DND-41 (cell line): ENCODE results near the gene BCCIP.

Experiments used
- ATAC-seq: fragments of 200-7000 bp; cut with Tn5 transposase; 3 replicates; pipeline ENCODE4 v1.9.1; 2021; ENCODE audit warnings: low read depth; ENCODE audit not compliant: insufficient read depth
- DNase-seq: peaks from one replicate; pipeline ENCODE4 v3.0.0-alpha.2; 2020
- H2AFZ ChIP-seq: 2 replicates; pipeline ENCODE4 v1.6.0; 2012; ENCODE audit warnings: low read depth, low read length
- H3K27ac ChIP-seq: 2 replicates; pipeline ENCODE4 v1.5.1; 2012; ENCODE audit warnings: low read length, inconsistent platforms
- H3K27me3 ChIP-seq: fragments of 200-600 bp; sonication (generic); 2 replicates; pipeline ENCODE4 v1.6.0; 2012; ENCODE audit warnings: low read length, mild to moderate bottlenecking, inconsistent platforms; ENCODE audit not compliant: insufficient read depth, poor library complexity
- H3K36me3 ChIP-seq: 2 replicates; pipeline ENCODE4 v1.5.1; 2012; ENCODE audit warnings: low read length, inconsistent platforms; ENCODE audit not compliant: insufficient read depth
- H3K4me1 ChIP-seq: 2 replicates; pipeline ENCODE4 v1.5.1; 2012; ENCODE audit warnings: mild to moderate bottlenecking, low read length; ENCODE audit not compliant: insufficient read depth
- H3K4me2 ChIP-seq: 2 replicates; pipeline ENCODE4 v1.6.0; 2012; ENCODE audit warnings: mild to moderate bottlenecking, moderate library complexity, low read length, inconsistent platforms; ENCODE audit not compliant: insufficient read depth
- H3K4me3 ChIP-seq, 2 experiments: fragments of 200-600 bp in 1 of 2; shearing (Covaris generic) in 1 of 2; 2 replicates each; pipeline ENCODE4 v1.5.1; 2012 to 2016; ENCODE audit warnings: inconsistent platforms in 2 of 2, low read length in 2 of 2, mild to moderate bottlenecking in 2 of 2, low read depth in 1 of 2, moderate library complexity in 1 of 2
- H3K79me2 ChIP-seq: 2 replicates; pipeline ENCODE4 v1.6.0; 2012; ENCODE audit warnings: low read length, inconsistent platforms; ENCODE audit not compliant: insufficient read depth
- H3K9ac ChIP-seq: 2 replicates; pipeline ENCODE4 v1.6.0; 2012; ENCODE audit warnings: low read depth, mild to moderate bottlenecking, inconsistent platforms, low read length, moderate library complexity
- H3K9me3 ChIP-seq: 2 replicates; pipeline ENCODE4 v1.5.1; 2012; ENCODE audit warnings: low read length, moderate library complexity, mild to moderate bottlenecking, inconsistent platforms; ENCODE audit not compliant: insufficient read depth, severe bottlenecking
- H4K20me1 ChIP-seq: 2 replicates; pipeline ENCODE4 v1.6.0; 2012; ENCODE audit warnings: low read length; ENCODE audit not compliant: insufficient read depth
- EZH2 ChIP-seq: IDR thresholded peaks from 3 replicates; pipeline ENCODE4 v1.6.1; 2012; ENCODE audit warnings: borderline replicate concordance, low read depth, mild to moderate bottlenecking, moderate library complexity, low read length, inconsistent platforms; ENCODE audit not compliant: severe bottlenecking
- TF ChIP-seq, protein P1 (sequence below): IDR thresholded peaks from 2 replicates; pipeline ENCODE4 v1.5.1; 2012; ENCODE audit warnings: borderline replicate concordance, low read length, moderate library complexity, mild to moderate bottlenecking; ENCODE audit not compliant: poor library complexity, severe bottlenecking; ENCODE audit errors: extremely low read depth

The BCCIP gene

DNA sequence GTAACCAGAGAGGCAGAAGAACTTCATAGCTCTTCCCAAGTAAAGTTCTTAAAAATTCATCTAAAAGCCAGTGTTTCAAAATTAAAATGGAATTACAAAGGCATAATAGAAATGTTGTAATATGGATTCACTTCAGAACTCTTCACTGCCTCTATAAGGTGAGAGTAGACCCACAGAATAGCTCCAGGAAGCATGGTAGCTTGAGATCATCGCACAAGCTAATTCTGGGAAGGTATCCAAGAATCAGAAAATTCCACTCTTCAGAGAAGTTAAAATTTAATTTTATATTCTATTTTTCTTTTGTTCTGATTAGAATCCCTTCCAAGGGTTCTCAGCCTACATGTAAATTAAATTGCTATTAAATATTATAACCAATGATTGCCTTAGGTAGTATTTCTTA lies 59.2 kb downstream of the BCCIP start:
- H3K36me3 ChIP-seq, result no peaks in the 10 kb centered on the region
- H4K20me1 ChIP-seq, result no peaks in the 10 kb centered on the region; the same call in 1 of the 2 replicates
- no peaks in the 10 kb centered on the region for H3K4me1 ChIP-seq
- no peak overlapping the region for H3K4me3 ChIP-seq
- TF ChIP-seq, protein P1, sequence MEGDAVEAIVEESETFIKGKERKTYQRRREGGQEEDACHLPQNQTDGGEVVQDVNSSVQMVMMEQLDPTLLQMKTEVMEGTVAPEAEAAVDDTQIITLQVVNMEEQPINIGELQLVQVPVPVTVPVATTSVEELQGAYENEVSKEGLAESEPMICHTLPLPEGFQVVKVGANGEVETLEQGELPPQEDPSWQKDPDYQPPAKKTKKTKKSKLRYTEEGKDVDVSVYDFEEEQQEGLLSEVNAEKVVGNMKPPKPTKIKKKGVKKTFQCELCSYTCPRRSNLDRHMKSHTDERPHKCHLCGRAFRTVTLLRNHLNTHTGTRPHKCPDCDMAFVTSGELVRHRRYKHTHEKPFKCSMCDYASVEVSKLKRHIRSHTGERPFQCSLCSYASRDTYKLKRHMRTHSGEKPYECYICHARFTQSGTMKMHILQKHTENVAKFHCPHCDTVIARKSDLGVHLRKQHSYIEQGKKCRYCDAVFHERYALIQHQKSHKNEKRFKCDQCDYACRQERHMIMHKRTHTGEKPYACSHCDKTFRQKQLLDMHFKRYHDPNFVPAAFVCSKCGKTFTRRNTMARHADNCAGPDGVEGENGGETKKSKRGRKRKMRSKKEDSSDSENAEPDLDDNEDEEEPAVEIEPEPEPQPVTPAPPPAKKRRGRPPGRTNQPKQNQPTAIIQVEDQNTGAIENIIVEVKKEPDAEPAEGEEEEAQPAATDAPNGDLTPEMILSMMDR, result no peak
- TF ChIP-seq EZH2, result no peak
- H3K27ac ChIP-seq, result no peak overlapping the region
- no peak overlapping the region for H2AFZ ChIP-seq
- DNase-seq (no peak), ATAC-seq (no peak)
- peaks cover 8% of the 10 kb centered on the region for H3K27me3 ChIP-seq
- no peaks in the 10 kb centered on the region for H3K9me3 ChIP-seq
- H3K4me2 ChIP-seq, result no peak overlapping the region
- H3K9ac ChIP-seq, result no peak overlapping the region
- no peaks in the 10 kb centered on the region for H3K79me2 ChIP-seq

DNA sequence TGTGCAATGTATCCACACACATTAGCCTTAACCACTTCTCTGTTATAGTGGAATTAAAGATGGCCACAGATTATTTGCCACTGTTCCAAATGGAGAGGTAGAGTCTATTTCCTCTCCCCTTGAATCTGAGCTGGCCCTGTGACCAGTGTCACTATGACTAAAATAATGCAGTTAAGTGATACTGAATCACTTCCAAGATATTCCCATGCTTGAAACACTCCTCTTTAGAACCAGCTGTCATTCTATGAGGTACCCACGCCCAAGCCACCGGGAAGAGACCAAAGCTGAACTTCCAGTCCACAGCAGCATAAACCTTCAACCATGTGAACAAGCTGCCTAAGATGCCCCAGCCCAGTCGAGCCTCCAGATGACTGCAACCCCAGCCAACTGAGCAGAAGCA lies 59.9 kb downstream of the BCCIP start:
- TF ChIP-seq, protein P1, result no peak
- TF ChIP-seq EZH2, result no peak
- Histone ChIP-seq H3K27ac (no peak overlapping the region), H3K4me1 (no peaks in the 10 kb centered on the region), H3K9me3 (no peaks in the 10 kb centered on the region), H3K36me3 (no peaks in the 10 kb centered on the region), H3K4me2 (no peak overlapping the region), H3K27me3 (peaks cover 8% of the 10 kb centered on the region), H2AFZ (no peak overlapping the region), H3K4me3 (no peak overlapping the region), H3K9ac (no peak overlapping the region), H3K79me2 (no peaks in the 10 kb centered on the region), H4K20me1 (no peaks in the 10 kb centered on the region; the same call in 1 of the 2 replicates)
- no peak for ATAC-seq
- DNase-seq, result no peak
